Right lobe of liver (tissue), 4 donors: ENCODE measurements around the gene POLR1A.

ENCODE experiments used
- POLR2A ChIP-seq: fragments of 450-650 bp; IDR thresholded peaks from one replicate; pipeline ENCODE4 v1.6.1; 2017; ENCODE audit warnings: antibody characterized with exemption, mild to moderate bottlenecking
- TF ChIP-seq, protein P1 (sequence below), 4 donors: fragments of 200-600 bp in 3 of 4; fragments of 450-650 bp in 1 of 4; IDR thresholded peaks; one replicate each; pipeline versions ENCODE4 v1.5.1 to v1.8.0; 2016 to 2022; ENCODE audit warnings: antibody characterized with exemption in 4 of 4, mild to moderate bottlenecking in 2 of 4
- donor health status: DM: no; HTN: no; CAD: no.
- donor health status: DM: no; HTN: no; CAD: no.
- donor health status: DM: no; HTN: yes; CAD: no.

DNA sequence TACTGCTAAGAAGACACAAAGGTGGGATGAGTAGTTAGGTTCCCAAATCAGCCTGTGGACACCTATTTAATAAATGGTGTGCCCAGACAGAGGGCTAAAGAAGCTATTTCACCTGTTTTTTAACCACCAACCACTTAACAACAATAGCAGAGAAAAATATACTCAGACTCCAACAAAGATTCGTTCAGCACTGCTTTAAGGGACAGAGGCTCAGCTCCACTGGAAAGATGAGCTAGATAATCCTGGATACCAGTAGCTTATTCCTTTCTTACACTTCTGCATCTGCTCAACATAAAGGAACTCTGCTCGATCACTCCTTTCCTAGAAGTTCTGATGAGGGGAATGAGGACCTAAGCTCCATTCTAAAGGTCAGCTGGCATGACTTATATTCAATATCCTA, 44.8 kb upstream of the POLR1A start:
- TF ChIP-seq, protein P1, sequence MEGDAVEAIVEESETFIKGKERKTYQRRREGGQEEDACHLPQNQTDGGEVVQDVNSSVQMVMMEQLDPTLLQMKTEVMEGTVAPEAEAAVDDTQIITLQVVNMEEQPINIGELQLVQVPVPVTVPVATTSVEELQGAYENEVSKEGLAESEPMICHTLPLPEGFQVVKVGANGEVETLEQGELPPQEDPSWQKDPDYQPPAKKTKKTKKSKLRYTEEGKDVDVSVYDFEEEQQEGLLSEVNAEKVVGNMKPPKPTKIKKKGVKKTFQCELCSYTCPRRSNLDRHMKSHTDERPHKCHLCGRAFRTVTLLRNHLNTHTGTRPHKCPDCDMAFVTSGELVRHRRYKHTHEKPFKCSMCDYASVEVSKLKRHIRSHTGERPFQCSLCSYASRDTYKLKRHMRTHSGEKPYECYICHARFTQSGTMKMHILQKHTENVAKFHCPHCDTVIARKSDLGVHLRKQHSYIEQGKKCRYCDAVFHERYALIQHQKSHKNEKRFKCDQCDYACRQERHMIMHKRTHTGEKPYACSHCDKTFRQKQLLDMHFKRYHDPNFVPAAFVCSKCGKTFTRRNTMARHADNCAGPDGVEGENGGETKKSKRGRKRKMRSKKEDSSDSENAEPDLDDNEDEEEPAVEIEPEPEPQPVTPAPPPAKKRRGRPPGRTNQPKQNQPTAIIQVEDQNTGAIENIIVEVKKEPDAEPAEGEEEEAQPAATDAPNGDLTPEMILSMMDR (IDR thresholded peaks at IDR 0.05) = no peak
- TF ChIP-seq POLR2A = no peak
